Subcutaneous adipose tissue (tissue), 4 donors: ENCODE results near the gene FBLN2. TPM values are rescaled to one million over a fixed set of nuclear protein-coding genes. Genes with fewer than 3 reads are reported as not detected.

Experiments used
- total RNA-seq, 4 donors: library from RNA; depleted of rRNA; stranded (reverse); fragments of >200 nt; gene quantifications; one replicate each; pipeline ENCODE4 v1.1.0, GENCODE V29; 2016
- TF ChIP-seq, protein P1 (sequence below): fragments of 450-650 bp; IDR thresholded peaks from one replicate; pipeline ENCODE4 v1.5.1; 2016; ENCODE audit warnings: low read depth, mild to moderate bottlenecking, control low read depth, antibody characterized with exemption, moderate library complexity

FBLN2 gene
- total RNA-seq, 4 donors from 2014 or later: 215 to 456 (median 410) TPM

DNA sequence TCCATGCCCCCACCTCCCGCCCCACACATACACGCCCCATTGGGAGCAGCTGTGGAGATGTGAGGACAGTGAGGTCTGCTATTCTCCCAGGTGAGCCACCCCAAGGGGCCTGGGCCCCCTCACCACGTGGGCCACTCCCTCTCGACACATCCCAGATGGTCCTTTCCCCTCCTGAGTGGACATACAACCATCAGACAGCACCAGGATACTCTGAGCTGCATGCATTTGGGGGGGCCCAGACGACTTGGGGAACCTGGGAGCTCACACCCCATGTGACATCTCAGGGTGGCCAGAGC, 17.5 kb downstream of the FBLN2 start:
- TF ChIP-seq, protein P1, sequence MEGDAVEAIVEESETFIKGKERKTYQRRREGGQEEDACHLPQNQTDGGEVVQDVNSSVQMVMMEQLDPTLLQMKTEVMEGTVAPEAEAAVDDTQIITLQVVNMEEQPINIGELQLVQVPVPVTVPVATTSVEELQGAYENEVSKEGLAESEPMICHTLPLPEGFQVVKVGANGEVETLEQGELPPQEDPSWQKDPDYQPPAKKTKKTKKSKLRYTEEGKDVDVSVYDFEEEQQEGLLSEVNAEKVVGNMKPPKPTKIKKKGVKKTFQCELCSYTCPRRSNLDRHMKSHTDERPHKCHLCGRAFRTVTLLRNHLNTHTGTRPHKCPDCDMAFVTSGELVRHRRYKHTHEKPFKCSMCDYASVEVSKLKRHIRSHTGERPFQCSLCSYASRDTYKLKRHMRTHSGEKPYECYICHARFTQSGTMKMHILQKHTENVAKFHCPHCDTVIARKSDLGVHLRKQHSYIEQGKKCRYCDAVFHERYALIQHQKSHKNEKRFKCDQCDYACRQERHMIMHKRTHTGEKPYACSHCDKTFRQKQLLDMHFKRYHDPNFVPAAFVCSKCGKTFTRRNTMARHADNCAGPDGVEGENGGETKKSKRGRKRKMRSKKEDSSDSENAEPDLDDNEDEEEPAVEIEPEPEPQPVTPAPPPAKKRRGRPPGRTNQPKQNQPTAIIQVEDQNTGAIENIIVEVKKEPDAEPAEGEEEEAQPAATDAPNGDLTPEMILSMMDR: no peak

DNA sequence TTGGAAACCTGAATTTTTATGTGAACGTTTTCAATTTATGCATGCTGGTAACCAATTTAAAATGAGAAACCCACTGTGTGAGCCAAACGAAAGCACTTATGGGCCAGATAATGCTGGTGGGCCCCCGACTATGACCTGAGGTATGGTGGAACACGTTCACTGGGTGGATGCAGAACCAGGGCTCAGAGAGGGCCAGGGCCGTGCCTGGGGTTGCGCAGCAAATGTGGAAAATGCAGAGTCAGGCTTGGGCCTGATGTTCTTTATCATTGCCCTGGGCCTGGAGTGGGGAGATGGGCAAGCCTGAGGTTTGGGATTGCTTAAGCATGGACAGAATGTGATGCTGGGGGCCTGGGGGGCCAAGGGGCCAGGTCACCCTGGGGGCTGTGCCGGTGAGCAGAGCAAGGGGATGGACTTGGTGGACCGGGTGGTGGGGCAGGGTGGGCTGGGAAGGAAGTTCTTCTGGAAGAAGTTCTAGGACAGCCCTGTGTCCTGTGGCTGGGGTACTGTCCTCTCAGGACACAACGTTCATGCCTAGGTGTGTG, 17.9 kb downstream of the FBLN2 start:
- TF ChIP-seq, protein P1: no peak

DNA sequence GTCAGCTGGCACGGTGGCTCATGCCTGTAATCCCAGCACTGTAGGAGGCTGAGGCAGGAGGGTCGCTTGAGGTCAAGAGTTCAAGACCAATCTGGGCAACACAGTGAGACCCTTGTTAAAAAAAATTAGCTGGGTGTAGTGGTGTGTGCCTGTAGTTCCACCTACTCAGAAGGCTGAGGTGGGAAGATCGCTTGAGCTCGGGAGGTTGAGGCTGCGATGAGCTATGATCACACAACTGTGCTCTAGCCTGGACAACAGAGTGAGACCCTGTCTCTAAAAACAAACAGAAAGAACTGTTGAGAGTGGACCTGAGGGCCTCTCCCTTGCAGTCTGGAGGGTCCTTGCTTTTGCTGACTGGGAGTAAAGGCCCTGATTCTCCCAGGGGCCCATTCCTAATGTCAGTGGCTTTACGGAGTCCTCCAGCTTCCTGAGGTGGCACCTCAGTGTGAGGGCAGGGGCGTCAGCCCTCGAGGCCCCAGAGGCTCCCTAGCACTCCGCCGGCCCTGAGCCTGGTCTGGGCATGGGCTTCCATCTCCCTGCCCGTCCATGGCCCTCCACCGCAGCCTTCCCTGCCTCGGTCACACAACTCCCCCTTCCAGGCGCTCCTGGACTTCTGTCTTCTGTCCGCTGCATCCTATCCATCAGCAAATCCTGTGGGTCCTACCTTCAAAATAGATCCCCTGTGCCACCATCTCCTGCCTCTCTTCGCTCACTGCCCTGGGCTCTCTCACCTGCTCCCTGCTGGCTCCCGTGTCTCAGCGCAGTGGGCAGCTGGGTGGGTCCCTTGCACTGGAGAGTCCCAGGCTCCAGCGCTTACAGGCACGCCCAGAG, 19.0 kb downstream of the FBLN2 start:
- TF ChIP-seq, protein P1: no peak

DNA sequence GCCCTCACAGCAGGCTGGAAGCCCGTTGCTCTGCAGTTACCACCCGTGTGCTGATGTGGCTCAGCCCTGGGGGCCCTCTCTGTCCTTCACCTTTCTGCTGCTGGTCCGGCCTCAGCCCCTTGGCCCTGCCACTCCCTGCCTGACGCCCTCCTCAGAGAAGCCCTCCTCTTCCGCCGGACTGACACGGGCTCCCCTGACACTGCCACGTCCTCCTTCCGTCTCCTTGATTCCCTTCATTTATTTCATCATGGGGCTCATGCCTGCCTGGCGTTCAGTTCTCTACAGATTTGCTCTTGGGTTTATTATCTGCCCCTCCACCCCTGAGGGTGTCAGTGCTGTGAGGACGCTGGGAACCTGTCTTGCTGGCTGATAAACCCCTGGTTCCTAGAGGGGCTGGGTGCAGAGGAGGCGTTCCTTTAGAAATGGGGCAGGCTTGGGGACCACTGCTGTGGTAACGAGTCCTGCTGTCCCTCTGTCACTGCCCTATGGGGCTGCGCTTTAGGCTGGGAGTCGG, 19.6 kb downstream of the FBLN2 start:
- TF ChIP-seq, protein P1: no peak

DNA sequence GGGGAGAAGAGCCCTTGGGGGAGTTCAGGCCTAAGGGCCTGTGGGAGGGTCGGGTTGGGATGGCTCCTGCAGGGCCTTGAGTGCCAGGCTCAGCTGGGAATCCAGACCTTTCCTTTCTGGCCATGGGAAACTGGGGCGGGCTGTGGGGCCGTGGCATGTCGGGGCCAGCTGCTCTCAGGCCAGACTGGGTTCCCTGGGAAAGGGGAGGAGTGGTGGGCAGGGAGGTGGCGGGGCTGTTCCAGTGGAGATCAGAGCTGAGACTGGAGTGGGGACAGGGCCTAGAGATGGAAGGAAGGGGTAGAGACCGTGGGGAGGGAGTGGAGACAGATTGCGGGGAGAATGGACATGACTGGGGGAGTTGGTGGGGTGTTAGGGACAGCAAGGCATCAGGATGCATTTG, 20.3 kb downstream of the FBLN2 start:
- TF ChIP-seq, protein P1: no peak

DNA sequence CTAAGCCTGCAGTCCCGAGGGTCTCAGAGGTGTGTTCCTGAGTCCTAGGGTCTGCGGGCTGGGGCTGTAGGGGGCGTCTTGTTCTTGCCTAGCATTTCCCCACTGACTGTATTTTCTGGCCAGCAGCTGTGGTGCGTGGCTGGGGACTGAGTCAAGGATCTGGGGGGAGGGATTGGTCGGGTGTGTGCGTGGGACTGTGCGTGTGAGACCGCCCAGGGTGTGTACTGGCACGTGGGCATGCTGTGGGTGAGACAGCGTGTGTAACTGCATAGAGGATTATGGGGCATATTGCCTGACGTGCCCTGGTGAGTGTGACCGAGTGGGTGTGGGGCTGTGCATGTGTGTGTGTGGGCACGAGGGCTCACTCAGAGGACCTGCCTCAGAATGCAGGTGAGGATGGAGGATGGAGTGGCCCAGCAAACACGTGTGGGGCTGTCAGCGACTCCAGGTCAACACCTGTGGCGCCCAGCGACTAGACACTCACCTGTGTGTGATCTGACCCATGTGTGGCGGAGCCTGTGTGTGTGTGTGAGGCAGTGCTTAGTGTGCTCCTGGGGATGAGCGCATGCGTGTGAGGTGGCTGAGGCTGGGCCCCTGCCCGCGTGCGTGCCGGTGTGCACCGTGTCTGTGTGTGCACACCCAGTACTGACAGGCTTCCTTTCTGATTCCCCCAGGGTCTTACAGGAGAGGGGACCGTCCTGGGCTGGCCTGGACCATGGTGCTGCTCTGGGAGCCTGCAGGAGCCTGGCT, 20.9 kb downstream of the FBLN2 start:
- TF ChIP-seq, protein P1: no peak

DNA sequence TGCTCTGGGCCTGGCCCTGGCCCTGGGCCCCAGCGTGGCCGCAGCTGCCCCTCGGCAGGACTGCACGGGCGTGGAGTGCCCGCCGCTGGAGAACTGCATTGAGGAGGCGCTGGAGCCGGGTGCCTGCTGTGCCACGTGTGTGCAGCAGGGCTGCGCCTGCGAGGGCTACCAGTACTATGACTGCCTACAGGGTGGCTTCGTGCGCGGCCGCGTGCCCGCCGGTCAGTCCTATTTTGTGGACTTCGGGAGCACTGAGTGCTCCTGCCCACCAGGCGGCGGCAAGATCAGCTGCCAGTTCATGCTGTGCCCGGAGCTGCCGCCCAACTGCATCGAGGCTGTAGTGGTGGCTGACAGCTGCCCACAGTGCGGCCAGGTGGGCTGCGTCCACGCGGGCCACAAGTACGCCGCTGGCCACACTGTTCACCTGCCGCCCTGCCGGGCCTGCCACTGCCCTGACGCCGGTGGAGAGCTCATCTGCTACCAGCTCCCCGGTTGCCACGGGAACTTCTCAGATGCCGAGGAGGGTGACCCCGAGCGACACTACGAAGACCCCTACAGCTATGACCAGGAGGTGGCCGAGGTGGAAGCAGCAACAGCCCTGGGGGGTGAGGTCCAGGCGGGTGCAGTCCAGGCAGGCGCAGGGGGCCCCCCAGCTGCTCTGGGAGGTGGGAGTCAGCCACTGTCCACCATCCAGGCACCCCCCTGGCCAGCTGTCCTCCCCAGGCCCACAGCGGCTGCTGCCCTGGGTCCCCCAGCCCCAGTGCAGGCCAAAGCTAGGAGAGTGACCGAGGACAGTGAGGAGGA, 21.7 kb downstream of the FBLN2 start:
- TF ChIP-seq, protein P1: no peak
